ENCODE data around the gene WDR5. TPM values are rescaled to one million over a fixed set of nuclear protein-coding genes. Genes with fewer than 3 reads are reported as not detected.

The WDR5 gene
- total RNA-seq, 1 donor from 2014 or later, result 22.2 TPM

DNA sequence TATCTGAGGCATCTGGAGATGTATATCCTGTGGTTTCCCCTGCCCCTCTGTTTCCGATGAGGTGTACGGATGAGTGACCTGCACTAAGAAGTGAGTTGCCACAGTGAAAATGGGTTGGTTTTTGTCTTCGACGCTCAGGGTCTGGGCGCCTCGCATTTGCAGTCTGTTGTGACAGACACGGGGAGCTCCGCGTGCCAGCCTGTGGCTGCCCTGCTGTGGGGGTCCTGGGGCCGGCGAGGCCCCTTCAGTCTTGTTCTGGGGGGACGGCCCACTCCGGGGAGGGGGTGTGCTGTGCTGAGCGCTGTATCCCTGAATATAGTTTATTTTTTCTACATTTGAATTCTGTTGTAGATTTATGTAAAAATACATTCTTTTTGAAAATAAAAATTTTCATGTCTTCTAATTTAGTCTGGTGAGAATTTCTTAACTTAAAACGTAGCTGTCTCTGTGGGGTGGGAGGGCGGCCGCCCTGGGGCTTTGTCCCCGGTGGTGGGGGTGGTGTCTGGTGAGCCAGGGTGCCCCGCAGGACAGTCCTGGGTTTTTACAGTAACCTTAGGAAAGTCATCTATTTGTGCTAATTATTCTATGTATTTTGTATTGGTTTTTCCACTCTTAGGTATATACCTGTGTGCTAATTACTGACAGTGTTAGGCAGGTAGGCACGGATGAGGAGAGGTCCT is 23.8 kb downstream of the WDR5 start:
- no peaks in the 10 kb centered on the region for H3K9me3 Mint-ChIP-seq (ENCODE audit: low read depth)
- no peaks in the 10 kb centered on the region for H3K27me3 Mint-ChIP-seq (ENCODE audit: low read depth)
- no peak overlapping the region for H3K27ac Mint-ChIP-seq (ENCODE audit: unreplicated experiment)
- no peak for DNase-seq (ENCODE audit: low spot score)
- no peak overlapping the region for H3K4me3 Mint-ChIP-seq (ENCODE audit: unreplicated experiment)
- TF ChIP-seq, protein P1, sequence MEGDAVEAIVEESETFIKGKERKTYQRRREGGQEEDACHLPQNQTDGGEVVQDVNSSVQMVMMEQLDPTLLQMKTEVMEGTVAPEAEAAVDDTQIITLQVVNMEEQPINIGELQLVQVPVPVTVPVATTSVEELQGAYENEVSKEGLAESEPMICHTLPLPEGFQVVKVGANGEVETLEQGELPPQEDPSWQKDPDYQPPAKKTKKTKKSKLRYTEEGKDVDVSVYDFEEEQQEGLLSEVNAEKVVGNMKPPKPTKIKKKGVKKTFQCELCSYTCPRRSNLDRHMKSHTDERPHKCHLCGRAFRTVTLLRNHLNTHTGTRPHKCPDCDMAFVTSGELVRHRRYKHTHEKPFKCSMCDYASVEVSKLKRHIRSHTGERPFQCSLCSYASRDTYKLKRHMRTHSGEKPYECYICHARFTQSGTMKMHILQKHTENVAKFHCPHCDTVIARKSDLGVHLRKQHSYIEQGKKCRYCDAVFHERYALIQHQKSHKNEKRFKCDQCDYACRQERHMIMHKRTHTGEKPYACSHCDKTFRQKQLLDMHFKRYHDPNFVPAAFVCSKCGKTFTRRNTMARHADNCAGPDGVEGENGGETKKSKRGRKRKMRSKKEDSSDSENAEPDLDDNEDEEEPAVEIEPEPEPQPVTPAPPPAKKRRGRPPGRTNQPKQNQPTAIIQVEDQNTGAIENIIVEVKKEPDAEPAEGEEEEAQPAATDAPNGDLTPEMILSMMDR (IDR thresholded peaks at IDR 0.05), result no peak
- peaks cover 26% of the 10 kb centered on the region for H3K36me3 Mint-ChIP-seq (ENCODE audit: low read depth)
- H3K4me1 Mint-ChIP-seq (ENCODE audit: low read depth), result peaks cover 3% of the 10 kb centered on the region

DNA sequence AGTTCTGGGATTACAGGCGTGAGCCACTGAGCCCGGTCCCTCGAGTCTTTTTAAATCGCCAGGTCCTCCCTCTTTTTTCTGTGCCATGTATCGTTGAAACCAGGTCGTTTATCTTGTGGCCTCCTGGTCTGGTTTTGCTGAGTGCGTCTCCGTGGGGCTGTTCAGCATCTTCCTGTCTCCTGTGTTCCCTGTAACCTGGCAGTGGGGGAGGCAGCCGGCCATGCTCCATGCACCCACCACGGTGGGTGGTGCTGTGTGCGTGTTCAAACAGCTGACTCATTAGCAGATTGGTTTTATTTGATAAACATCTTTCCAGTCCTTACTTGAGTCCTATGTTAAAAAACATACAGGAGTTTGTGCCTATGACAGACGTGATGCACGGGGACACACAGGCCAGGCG is 25.8 kb downstream of the WDR5 start:
- TF ChIP-seq, protein P1 (IDR thresholded peaks at IDR 0.05), result no peak
- no peaks in the 10 kb centered on the region for H3K9me3 Mint-ChIP-seq (ENCODE audit: low read depth)
- H3K27ac Mint-ChIP-seq (ENCODE audit: unreplicated experiment), result no peak overlapping the region
- no peak overlapping the region for H3K4me3 Mint-ChIP-seq (ENCODE audit: unreplicated experiment)
- H3K36me3 Mint-ChIP-seq (ENCODE audit: low read depth), result peaks cover 13% of the 10 kb centered on the region
- H3K4me1 Mint-ChIP-seq (ENCODE audit: low read depth), result peaks cover 16% of the 10 kb centered on the region
- no peaks in the 10 kb centered on the region for H3K27me3 Mint-ChIP-seq (ENCODE audit: low read depth)
- no peak for DNase-seq (ENCODE audit: low spot score)

DNA sequence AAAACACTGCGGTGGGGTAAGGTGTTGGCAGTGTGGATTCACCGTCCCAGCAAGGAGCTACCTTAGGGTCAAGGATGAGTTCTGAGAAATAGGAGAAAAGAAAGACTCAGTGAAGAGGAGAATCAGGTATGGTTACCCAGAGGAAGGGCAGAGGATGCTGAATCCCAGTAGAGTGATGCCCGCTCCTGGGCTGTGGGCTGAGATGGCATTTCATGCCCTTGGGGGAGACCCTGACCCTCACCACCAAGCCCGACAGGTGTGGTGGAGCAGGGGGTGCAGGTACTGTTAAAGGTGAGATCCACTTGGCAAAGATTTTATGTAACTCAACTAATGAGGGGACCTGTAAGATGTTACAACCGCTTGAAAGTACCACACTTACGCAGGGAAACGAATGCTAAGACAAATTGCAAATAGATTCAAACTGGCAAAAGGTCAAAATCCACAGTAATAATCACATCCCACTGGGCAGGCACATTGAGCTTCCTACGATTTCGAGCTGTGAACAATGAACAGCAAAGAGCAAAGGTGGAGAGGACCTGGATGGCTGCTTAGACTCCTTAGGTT is 26.4 kb downstream of the WDR5 start:
- Mint-ChIP-seq H3K4me1 (ENCODE audit: low read depth) (peaks cover 21% of the 10 kb centered on the region), H3K27me3 (ENCODE audit: low read depth) (no peaks in the 10 kb centered on the region), H3K36me3 (ENCODE audit: low read depth) (peaks cover 11% of the 10 kb centered on the region), H3K9me3 (ENCODE audit: low read depth) (no peaks in the 10 kb centered on the region), H3K4me3 (ENCODE audit: unreplicated experiment) (no peak overlapping the region), H3K27ac (ENCODE audit: unreplicated experiment) (peak overlapping the region; percentile 2)
- no peak for DNase-seq (ENCODE audit: low spot score)
- TF ChIP-seq, protein P1 (IDR thresholded peaks at IDR 0.05), result no peak

DNA sequence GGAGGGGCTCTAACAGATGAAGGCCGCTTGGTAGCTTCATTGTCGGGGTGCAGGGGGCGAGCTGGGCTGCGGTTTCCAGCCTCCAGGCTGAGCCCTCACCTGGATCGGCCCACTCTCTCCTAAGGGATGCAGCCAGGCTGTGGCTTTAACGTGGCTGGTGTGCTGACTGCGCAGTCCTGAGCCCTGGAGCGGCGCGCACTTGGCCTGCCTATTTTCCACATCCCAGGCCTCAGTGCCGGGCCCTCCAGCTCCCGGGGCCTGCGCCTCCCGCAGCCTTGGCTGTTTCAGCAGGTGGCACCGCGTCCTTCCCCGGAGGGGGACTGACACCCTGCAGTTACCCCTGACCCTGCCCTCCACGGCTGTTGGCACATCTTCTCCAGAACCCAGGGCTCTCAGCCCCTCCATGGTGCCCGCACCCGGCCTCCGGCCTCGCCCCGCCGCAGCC is 27.1 kb downstream of the WDR5 start:
- peaks cover 6% of the 10 kb centered on the region for H3K36me3 Mint-ChIP-seq (ENCODE audit: low read depth)
- H3K27ac Mint-ChIP-seq (ENCODE audit: unreplicated experiment), result no peak overlapping the region
- peaks cover 27% of the 10 kb centered on the region for H3K4me1 Mint-ChIP-seq (ENCODE audit: low read depth)
- no peaks in the 10 kb centered on the region for H3K9me3 Mint-ChIP-seq (ENCODE audit: low read depth)
- DNase-seq (ENCODE audit: low spot score), result no peak
- TF ChIP-seq, protein P1 (IDR thresholded peaks at IDR 0.05), result no peak
- no peak overlapping the region for H3K4me3 Mint-ChIP-seq (ENCODE audit: unreplicated experiment)
- H3K27me3 Mint-ChIP-seq (ENCODE audit: low read depth), result no peaks in the 10 kb centered on the region

DNA sequence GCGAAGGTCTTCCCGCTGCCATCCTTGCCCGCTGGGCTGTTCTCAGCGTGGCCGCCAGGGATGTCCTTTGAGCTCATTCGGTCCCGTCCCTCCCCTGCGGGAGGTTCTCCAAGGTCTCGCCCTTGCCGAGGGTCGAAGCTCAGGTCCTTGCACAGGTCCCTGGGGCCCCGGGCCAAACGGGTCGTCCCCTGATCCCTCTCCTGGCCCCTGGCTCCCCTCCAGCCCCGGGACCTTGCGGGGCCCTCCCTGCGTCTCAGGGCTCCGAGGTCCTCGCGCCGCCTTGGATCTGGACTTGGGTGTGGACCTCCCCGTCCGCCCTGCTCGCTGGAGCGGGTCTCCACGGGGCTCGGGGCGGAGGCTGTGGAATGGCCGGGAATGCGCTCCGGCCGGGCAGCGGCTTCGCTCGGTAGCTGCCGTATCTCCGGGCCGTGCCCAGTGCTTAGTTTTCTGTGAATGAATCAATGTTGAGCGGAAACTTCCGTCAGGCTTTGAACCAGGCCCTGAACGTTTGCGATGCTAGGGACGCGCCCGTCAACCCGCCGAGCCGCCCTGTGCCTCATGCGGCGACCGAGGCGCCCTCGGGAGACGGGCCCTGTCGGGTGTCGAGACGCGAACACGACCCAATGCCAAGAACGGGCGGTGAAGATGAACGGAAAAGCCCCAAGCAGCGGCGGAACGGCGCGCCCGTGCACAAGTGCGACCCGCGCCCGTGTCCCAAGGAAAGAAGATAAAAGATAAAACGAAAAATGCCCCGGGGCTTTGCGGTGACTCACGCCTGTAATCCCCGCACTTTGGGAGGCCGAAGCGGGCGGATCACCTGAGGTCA is 27.7 kb downstream of the WDR5 start:
- TF ChIP-seq, protein P1 (IDR thresholded peaks at IDR 0.05), result peak; percentile 61
- no peak overlapping the region for H3K27ac Mint-ChIP-seq (ENCODE audit: unreplicated experiment)
- no peaks in the 10 kb centered on the region for H3K9me3 Mint-ChIP-seq (ENCODE audit: low read depth)
- H3K27me3 Mint-ChIP-seq (ENCODE audit: low read depth), result no peaks in the 10 kb centered on the region
- no peak for DNase-seq (ENCODE audit: low spot score)
- no peaks in the 10 kb centered on the region for H3K36me3 Mint-ChIP-seq (ENCODE audit: low read depth)
- H3K4me3 Mint-ChIP-seq (ENCODE audit: unreplicated experiment), result no peak overlapping the region
- peaks cover 27% of the 10 kb centered on the region for H3K4me1 Mint-ChIP-seq (ENCODE audit: low read depth)

Data from chondrocyte (in vitro differentiated cells).